Endothelial cell of umbilical vein (primary cell): Measurements from ENCODE around the gene ILKAP. TPM values are rescaled to one million over a fixed set of nuclear protein-coding genes. Genes with fewer than 3 reads are reported as not detected.

Experiments used
- BruUV-seq: library from RNA; stranded (reverse); fragments of 400-500 nt; replicated peaks from 2 replicates; lab custom pipeline; 2021; lab: Mats Ljungman, UMichigan
- CTCF ChIA-PET: fragments of 300-600, 350-600 bp; sonication (Branson Sonifier 250); formaldehyde crosslinking; loops from one replicate; lab custom pipeline; 2021; ENCODE audit warnings: antibody characterized with exemption, inconsistent platforms; lab: Charles Lee
- POLR2A ChIA-PET: fragments of 300-600, 350-600 bp; sonication (Branson Sonifier 250); formaldehyde crosslinking; loops from one replicate; lab custom pipeline; 2021; ENCODE audit warnings: antibody characterized with exemption, inconsistent platforms; lab: Charles Lee
- DNase-seq: peaks from one replicate; pipeline ENCODE4 v3.0.0-alpha.2; 2011; ENCODE audit warnings: low read depth, low spot score
- FAIRE-seq: peaks from 2 replicates; lab custom pipeline; 2011; peaks lifted over from hg19 to GRCh38; lab: Jason Lieb, UNC
- H2AFZ ChIP-seq: 2 replicates; pipeline ENCODE4 v1.6.0; 2012; ENCODE audit warnings: low read depth, low read length, control low read depth, inconsistent platforms
- H3K27ac ChIP-seq: 2 replicates; pipeline ENCODE4 v1.5.1; 2011; ENCODE audit warnings: low read depth, mild to moderate bottlenecking, control low read depth, low read length, moderate library complexity; ENCODE audit not compliant: insufficient read depth
- H3K27me3 ChIP-seq, 2 experiments: 2 replicates each; pipeline versions ENCODE4 v1.6.0 to v1.6.1; 2011; ENCODE audit warnings: low read length in 2 of 2, mixed read lengths in 1 of 2; ENCODE audit not compliant: control insufficient read depth in 2 of 2, insufficient read depth in 2 of 2
- H3K36me3 ChIP-seq, 2 experiments: 2 replicates in 1 of 2; 3 replicates in 1 of 2; pipeline ENCODE4 v1.5.1; 2011; ENCODE audit warnings: low read length in 2 of 2, mild to moderate bottlenecking in 1 of 2, moderate library complexity in 1 of 2; ENCODE audit not compliant: control insufficient read depth in 2 of 2, insufficient read depth in 2 of 2; ENCODE audit errors: extremely low read depth in 1 of 2
- H3K4me1 ChIP-seq: 3 replicates; pipeline ENCODE4 v1.5.1; 2011; ENCODE audit warnings: mild to moderate bottlenecking, low read length; ENCODE audit not compliant: control insufficient read depth, insufficient read depth; ENCODE audit errors: extremely low read depth
- H3K4me2 ChIP-seq: 2 replicates; pipeline ENCODE4 v1.6.1; 2011; ENCODE audit warnings: low read length, control low read depth, mixed read lengths; ENCODE audit not compliant: insufficient read depth
- H3K4me3 ChIP-seq, 3 experiments: fragments of 200-600 bp in 1 of 3; sonication (generic), shearing (Covaris generic) in 1 of 3; replicated peaks in 1 of 3; 2 replicates each; pipeline ENCODE4 v1.5.1; 2011 to 2016; ENCODE audit warnings: control low read depth in 3 of 3, low read length in 3 of 3, mild to moderate bottlenecking in 2 of 3, inconsistent platforms in 1 of 3, low read depth in 1 of 3, moderate library complexity in 1 of 3; ENCODE audit not compliant: insufficient read depth in 1 of 3
- H3K79me2 ChIP-seq: 2 replicates; pipeline ENCODE4 v1.6.0; 2012; ENCODE audit warnings: low read length, inconsistent platforms; ENCODE audit not compliant: control insufficient read depth, insufficient read depth
- H3K9ac ChIP-seq: replicated peaks from 2 replicates; pipeline ENCODE3; 2011; ENCODE audit warnings: low read length, control low read depth; ENCODE audit not compliant: insufficient read depth; ENCODE audit errors: extremely low read depth
- H3K9me1 ChIP-seq: replicated peaks from 3 replicates; pipeline ENCODE4 v1.6.0; 2011; ENCODE audit warnings: mild to moderate bottlenecking, low read length; ENCODE audit not compliant: control insufficient read depth, insufficient read depth; ENCODE audit errors: extremely low read depth
- H3K9me3 ChIP-seq: replicated peaks from 2 replicates; pipeline ENCODE4 v1.5.1; 2012; ENCODE audit warnings: low read length, inconsistent platforms; ENCODE audit not compliant: control insufficient read depth, insufficient read depth
- H4K20me1 ChIP-seq: replicated peaks from 2 replicates; pipeline ENCODE3; 2011; ENCODE audit warnings: mild to moderate bottlenecking, low read length; ENCODE audit not compliant: control insufficient read depth, insufficient read depth; ENCODE audit errors: extremely low read depth
- EZH2 ChIP-seq: IDR thresholded peaks from 2 replicates; pipeline ENCODE4 v1.6.1; 2012; ENCODE audit warnings: borderline replicate concordance, low read depth, mild to moderate bottlenecking, moderate library complexity, low read length, inconsistent platforms; ENCODE audit not compliant: severe bottlenecking
- FOS ChIP-seq: IDR thresholded peaks from 2 replicates; pipeline ENCODE4 v1.6.1; 2011; ENCODE audit warnings: mild to moderate bottlenecking, low read length, moderate library complexity, borderline replicate concordance; ENCODE audit not compliant: insufficient read depth
- GATA2 ChIP-seq: IDR thresholded peaks from 2 replicates; pipeline ENCODE4 v1.7.0; 2011; ENCODE audit warnings: low read depth, mild to moderate bottlenecking, moderate library complexity, mixed read lengths, low read length; ENCODE audit not compliant: insufficient read length, insufficient read depth
- JUN ChIP-seq: IDR thresholded peaks from 2 replicates; pipeline ENCODE4 v1.6.1; 2011; ENCODE audit warnings: borderline replicate concordance, low read depth; ENCODE audit not compliant: insufficient read length, insufficient read depth
- MYC ChIP-seq: IDR thresholded peaks from one replicate; pipeline ENCODE4 v1.6.1; 2011; ENCODE audit warnings: mild to moderate bottlenecking, low read depth, low read length
- POLR2A ChIP-seq: IDR thresholded peaks from 2 replicates; pipeline ENCODE4 v1.6.1; 2012; ENCODE audit warnings: low read depth, mild to moderate bottlenecking, control low read depth, low read length
- POLR2AphosphoS5 ChIP-seq: IDR thresholded peaks from 2 replicates; pipeline ENCODE4 v1.6.1; 2012; ENCODE audit warnings: low read depth, mild to moderate bottlenecking, control low read depth, low read length, moderate library complexity; ENCODE audit not compliant: insufficient read depth
- dilution Hi-C: fragments of 300-500 bp; cut with MboI; formaldehyde crosslinking; loops from one replicate; pipeline ENCODE4 v1.15.0; 2019; ENCODE audit warnings: low sequenced_read_pairs; ENCODE audit not compliant: extremely low pct_ligation_motif_present
- intact Hi-C: fragments of 100-400 bp; cut with micrococcal nuclease; formaldehyde crosslinking; loops from one replicate; pipeline ENCODE4 v1.10.0; 2022
- polyA plus RNA-seq, 4 experiments: library from polyadenylated mRNA; depleted of rRNA in 3 of 4; stranded (reverse) in 3 of 4; unstranded in 1 of 4; fragments of >200 nt; gene quantifications; 2 replicates each; pipeline versions ENCODE4 v1.2.1 to v1.2.3, GENCODE V29; 2011 to 2012; ENCODE audit warnings: missing spikeins in 1 of 4
- total RNA-seq: library from RNA; stranded (reverse); gene quantifications from 2 replicates; pipeline ENCODE4 v1.2.3, GENCODE V29; 2021
- TF ChIP-seq, protein P1 (sequence below): IDR thresholded peaks from 2 replicates; pipeline ENCODE4 v1.6.1; 2011; ENCODE audit not compliant: insufficient read depth, insufficient read length
- TF ChIP-seq, protein P2 (sequence below), 2 donors: IDR thresholded peaks; 1 replicate in 1 of 2; 2 replicates in 1 of 2; pipeline ENCODE4 v1.5.1; 2011; ENCODE audit warnings: low read length in 2 of 2, mild to moderate bottlenecking in 2 of 2, moderate library complexity in 2 of 2, control low read depth in 1 of 2, inconsistent platforms in 1 of 2, low read depth in 1 of 2; ENCODE audit not compliant: insufficient read depth in 1 of 2; ENCODE audit errors: extremely low read depth in 1 of 2

Gene ILKAP
- total and polyA plus RNA-seq, 2 donors (not counting 3 experiments of a cell fraction or from before 2014, with no cell fraction given): 49.2 to 49.8 TPM

DNA sequence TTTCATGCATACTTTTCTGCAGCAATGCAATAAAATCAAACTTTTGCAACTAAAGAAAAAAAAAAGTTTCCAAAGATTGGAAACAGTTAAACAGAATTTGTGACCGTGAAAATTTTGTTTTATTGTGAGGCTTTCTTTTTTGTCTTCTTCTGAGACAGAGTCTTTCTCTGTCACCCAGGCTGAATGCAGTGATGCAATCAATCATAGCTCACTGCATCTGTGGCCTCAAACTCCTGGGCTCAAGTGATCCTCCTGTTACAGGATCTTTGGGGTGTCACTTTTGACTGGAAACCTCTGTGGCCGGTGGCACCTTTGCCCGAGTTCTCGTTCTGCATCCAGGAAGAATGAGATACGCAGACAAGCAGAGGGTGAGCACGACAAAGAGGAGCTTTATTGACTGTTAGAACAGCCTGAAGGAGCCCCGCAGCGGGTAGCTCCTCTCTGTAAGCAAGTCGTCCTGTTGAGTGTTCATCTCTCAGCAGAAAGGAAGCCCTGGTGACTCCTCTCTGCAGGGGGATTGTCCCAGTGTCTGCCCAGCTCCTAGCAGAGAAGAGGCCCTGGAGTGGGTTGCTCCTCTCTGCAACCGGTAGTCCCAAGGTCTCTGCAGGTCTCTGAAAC is 16.9 kb upstream of the ILKAP start:
- dilution Hi-C loops: no loop called here
- CTCF ChIA-PET: no interaction called here
- POLR2A ChIA-PET: no interaction called here
- Histone ChIP-seq H4K20me1 (no peaks in the 10 kb centered on the region), H3K4me2 (no peak overlapping the region), H3K36me3 (no peaks in the 10 kb centered on the region), H3K9me3 (no peaks in the 10 kb centered on the region), H3K4me1 (no peaks in the 10 kb centered on the region), H3K27me3 (peaks cover 0 to 1% of the 10 kb centered on the region in 2 experiments), H3K9ac (no peak overlapping the region), H3K27ac (no peak overlapping the region), H2AFZ (no peak overlapping the region), H3K79me2 (no peaks in the 10 kb centered on the region), H3K9me1 (no peaks in the 10 kb centered on the region), H3K4me3 (no peak overlapping the region)
- FAIRE-seq (no peak), DNase-seq (no peak)
- intact Hi-C loops: no loop called here
- TF ChIP-seq POLR2A (no peak), MYC (no peak)
- TF ChIP-seq, protein P1, sequence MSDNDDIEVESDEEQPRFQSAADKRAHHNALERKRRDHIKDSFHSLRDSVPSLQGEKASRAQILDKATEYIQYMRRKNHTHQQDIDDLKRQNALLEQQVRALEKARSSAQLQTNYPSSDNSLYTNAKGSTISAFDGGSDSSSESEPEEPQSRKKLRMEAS: no peak
- TF ChIP-seq, protein P2, sequence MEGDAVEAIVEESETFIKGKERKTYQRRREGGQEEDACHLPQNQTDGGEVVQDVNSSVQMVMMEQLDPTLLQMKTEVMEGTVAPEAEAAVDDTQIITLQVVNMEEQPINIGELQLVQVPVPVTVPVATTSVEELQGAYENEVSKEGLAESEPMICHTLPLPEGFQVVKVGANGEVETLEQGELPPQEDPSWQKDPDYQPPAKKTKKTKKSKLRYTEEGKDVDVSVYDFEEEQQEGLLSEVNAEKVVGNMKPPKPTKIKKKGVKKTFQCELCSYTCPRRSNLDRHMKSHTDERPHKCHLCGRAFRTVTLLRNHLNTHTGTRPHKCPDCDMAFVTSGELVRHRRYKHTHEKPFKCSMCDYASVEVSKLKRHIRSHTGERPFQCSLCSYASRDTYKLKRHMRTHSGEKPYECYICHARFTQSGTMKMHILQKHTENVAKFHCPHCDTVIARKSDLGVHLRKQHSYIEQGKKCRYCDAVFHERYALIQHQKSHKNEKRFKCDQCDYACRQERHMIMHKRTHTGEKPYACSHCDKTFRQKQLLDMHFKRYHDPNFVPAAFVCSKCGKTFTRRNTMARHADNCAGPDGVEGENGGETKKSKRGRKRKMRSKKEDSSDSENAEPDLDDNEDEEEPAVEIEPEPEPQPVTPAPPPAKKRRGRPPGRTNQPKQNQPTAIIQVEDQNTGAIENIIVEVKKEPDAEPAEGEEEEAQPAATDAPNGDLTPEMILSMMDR (IDR thresholded peaks at IDR 0.05; ENCODE audit: extremely low read depth in 1 of 2, insufficient read depth in 1 of 2, low read depth in 1 of 2, low read length in 2 of 2): no peak
- no TSS peak for BruUV-seq

DNA sequence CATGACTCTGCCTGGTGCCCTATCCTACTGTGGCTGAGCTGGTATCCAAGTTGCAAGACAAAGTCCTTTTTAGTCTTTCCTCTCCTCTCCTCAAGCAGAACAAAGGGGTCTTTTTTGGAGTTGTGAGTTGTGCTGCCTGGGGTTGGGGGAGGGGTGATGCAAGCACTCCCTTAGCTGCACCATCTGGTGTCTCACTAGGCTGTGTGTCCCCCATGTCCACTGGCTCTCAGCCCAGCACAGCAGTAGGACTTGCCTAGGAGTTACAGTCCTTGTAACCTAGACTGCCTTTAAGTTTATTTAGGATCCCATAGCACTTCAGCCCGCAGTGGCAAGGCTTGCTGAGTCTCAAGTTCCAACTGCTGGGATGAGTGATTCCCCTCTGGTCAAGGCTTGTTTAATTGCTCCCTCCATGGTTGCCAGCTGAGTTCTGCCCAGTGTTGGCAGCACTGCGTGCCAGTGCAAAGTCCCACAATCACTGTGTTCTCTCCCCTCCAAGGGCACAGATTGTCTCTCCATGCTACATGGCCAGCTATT is 13.2 kb upstream of the ILKAP start:
- intact Hi-C loops (no loop called here), dilution Hi-C loops (no loop called here)
- Histone ChIP-seq H3K79me2 (no peaks in the 10 kb centered on the region), H3K36me3 (no peaks in the 10 kb centered on the region), H3K4me3 (no peak overlapping the region), H3K9ac (no peak overlapping the region), H3K9me1 (no peaks in the 10 kb centered on the region), H3K4me1 (no peaks in the 10 kb centered on the region), H4K20me1 (no peaks in the 10 kb centered on the region), H2AFZ (no peak overlapping the region), H3K4me2 (no peak overlapping the region), H3K27ac (no peak overlapping the region), H3K27me3 (peaks cover 4 to 5% of the 10 kb centered on the region in 2 experiments), H3K9me3 (no peaks in the 10 kb centered on the region)
- ChIA-PET CTCF (no interaction called here), POLR2A (no interaction called here)
- BruUV-seq: no TSS peak
- no peak for FAIRE-seq
- no peak for DNase-seq
- TF ChIP-seq, protein P2 (IDR thresholded peaks at IDR 0.05; ENCODE audit: extremely low read depth in 1 of 2, insufficient read depth in 1 of 2, low read depth in 1 of 2, low read length in 2 of 2): no peak
- TF ChIP-seq POLR2A (no peak), EZH2 (no peak), POLR2AphosphoS5 (no peak), GATA2 (no peak), FOS (no peak), MYC (no peak), JUN (no peak)
- TF ChIP-seq, protein P1: no peak
